Measurements from ENCODE around the gene MYO1D. TPM values are rescaled to one million over a fixed set of nuclear protein-coding genes. Genes with fewer than 3 reads are reported as not detected.
A peak's percentile ranks its signal among the peaks of the same experiment; 100 is the strongest.

Gene MYO1D
- total and polyA plus RNA-seq, 5 experiments from 2014 or later = 1.3 to 9.7 (median 3.1) TPM

- DNase-seq (no peak), ATAC-seq (no peak)
- peak overlapping the region in 5 of 10 donors; percentile 22 to 66 (median 60) for H3K27ac Mint-ChIP-seq
- no peaks in the 10 kb centered on the region for H3K36me3 Mint-ChIP-seq
- peaks cover 0 to 1% (median 0%) of the 10 kb centered on the region in 9 donors for H3K9me3 Mint-ChIP-seq
- no peaks in the 10 kb centered on the region for H3K27me3 Mint-ChIP-seq
- POLR2A ChIA-PET = interaction anchor here (22.8 to 36.8 kb wide), 2 partner anchors 4 to 17 kb away, joined by 889 read pairs; partner anchors contain the start of gene CDK5R1
- H3K4me1 Mint-ChIP-seq = peaks cover 16 to 75% (median 47%) of the 10 kb centered on the region in 4 donors
- H3K4me3 Mint-ChIP-seq = no peak overlapping the region
These were observed 378.5 kb downstream of the MYO1D start for GRCh38 chr17:32498391-32498790.

GRCh38 chr17:32497431-32498205 is 379.3 kb downstream of the MYO1D start:
- Mint-ChIP-seq H3K36me3 (no peaks in the 10 kb centered on the region), H3K4me3 (peak overlapping the region in 1 of 10 donors; percentile 3), H3K4me1 (peaks cover 20 to 75% (median 47%) of the 10 kb centered on the region in 4 donors), H3K27me3 (no peaks in the 10 kb centered on the region), H3K9me3 (peaks cover 0 to 1% (median 0%) of the 10 kb centered on the region in 9 donors), H3K27ac (peak overlapping the region in 7 of 10 donors; percentile 16 to 84 (median 60))
- ATAC-seq (no peak), DNase-seq (peak in 1 of 10 donors; percentile 50)
- POLR2A ChIA-PET = interaction anchor here (0.6 to 36.8 kb wide), 3 partner anchors 4 to 45 kb away, joined by 6 to 889 read pairs (median 889); partner anchors contain the start of gene CDK5R1

DNA sequence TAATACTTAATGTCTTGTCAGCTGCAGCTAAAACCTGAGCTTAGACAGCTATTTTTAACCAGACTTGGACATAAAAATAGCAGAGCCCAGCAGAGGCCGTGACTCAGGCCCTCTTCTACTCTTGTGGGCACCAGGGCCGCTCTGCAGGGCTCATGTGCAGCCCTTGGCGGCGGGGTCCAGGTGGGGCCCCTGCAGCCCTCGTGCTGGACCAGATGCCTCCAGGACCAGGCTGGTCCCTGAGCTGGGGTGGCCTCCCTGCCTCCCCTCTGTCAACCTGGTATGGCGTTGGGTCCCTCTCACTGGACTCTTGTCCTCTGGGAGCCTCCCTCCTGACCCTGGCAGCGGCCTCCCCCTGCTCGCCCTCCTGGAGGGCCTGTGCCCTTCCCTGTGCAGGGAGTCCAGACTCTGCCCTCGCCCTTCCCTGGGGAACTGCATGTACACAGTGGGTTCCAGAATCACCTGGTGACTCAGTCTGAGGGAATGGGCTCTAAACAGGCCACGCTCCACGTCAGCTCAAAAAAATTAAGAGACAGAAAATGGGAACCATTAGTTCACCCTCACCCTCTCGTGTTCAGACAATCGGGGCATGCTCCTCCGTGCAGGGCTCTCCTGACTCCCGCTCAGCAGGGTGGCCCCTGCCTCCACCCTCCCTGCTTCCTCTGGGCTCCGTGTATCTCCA is 380.4 kb downstream of the MYO1D start:
- Mint-ChIP-seq H3K27ac (peak overlapping the region in 6 of 10 donors; percentile 16 to 86 (median 46)), H3K27me3 (no peaks in the 10 kb centered on the region), H3K9me3 (no peaks in the 10 kb centered on the region), H3K4me1 (peaks cover 21 to 75% (median 47%) of the 10 kb centered on the region in 4 donors), H3K4me3 (peak overlapping the region in 1 of 10 donors; percentile 47), H3K36me3 (no peaks in the 10 kb centered on the region)
- ATAC-seq = no peak
- POLR2A ChIA-PET = interaction anchor here (0.6 to 22.8 kb wide), 4 partner anchors 9 to 46 kb away, joined by 4 to 889 read pairs (median 13); partner anchors contain the start of gene CDK5R1
- DNase-seq = peak in 1 of 10 donors; percentile 46

GRCh38 chr17:32495359-32496231 is 381.3 kb downstream of the MYO1D start:
- peaks cover 21 to 76% (median 51%) of the 10 kb centered on the region in 4 donors for H3K4me1 Mint-ChIP-seq
- H3K4me3 Mint-ChIP-seq = peak overlapping the region in 2 of 10 donors; percentile 33 to 69
- POLR2A ChIA-PET = interaction anchor here (1.1 to 22.8 kb wide), 3 partner anchors 8 to 43 kb away, joined by 4 to 889 read pairs (median 20); partner anchors contain the start of gene CDK5R1
- H3K36me3 Mint-ChIP-seq = no peaks in the 10 kb centered on the region
- H3K27ac Mint-ChIP-seq = peak overlapping the region in 6 of 10 donors; percentile 25 to 96 (median 50)
- ATAC-seq (peak; percentile 66 to 71), DNase-seq (peak in 3 of 10 donors; percentile 41 to 74 (median 48))
- H3K27me3 Mint-ChIP-seq = no peaks in the 10 kb centered on the region
- no peaks in the 10 kb centered on the region for H3K9me3 Mint-ChIP-seq

DNA sequence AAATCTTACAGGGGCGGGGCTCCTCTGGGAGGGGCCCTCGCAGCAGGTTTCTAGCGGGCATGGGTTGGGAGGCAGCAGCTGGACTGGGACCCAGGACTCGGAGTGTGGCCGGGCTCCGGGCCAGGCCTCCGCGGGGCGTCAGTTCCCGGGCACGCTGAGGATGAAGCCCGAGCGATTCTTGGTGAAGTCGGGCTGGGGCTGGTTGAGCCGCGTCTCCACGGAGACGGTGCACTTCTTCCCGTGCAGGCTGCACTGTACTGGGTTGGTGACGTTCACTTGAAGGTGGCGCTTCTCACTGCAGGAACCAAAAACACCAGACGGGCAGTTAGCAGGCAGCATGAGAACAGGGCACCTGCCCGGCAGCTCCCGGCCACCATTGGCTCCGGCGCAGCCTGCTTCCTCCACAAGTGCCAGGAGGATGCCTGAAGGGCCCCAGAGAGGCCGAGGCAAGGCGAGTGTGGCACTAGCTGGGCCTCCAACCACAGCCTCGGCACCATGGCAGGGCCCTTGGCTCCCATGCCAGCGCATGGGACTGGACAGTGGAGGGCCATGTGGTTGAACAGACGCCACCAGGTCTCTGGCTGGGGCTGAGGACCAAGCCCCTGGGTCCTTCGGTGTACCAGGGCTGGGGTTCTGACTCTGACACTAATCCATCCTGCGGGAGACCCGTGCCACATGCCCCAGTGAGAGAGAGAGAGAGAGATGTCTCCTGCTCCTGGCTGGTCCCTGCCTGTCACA is 382.1 kb downstream of the MYO1D start:
- Mint-ChIP-seq H3K4me3 (peak overlapping the region in 5 of 10 donors; percentile 32 to 69 (median 45)), H3K27me3 (no peaks in the 10 kb centered on the region), H3K36me3 (peaks cover 0 to 5% (median under 1%) of the 10 kb centered on the region in 3 donors), H3K4me1 (peaks cover 22 to 77% (median 56%) of the 10 kb centered on the region in 4 donors), H3K27ac (peak overlapping the region in 4 of 10 donors; percentile 52 to 96 (median 66)), H3K9me3 (no peaks in the 10 kb centered on the region)
- peak in 1 of 10 donors; percentile 67 for DNase-seq
- peak; percentile 54 to 56 for ATAC-seq
- POLR2A ChIA-PET = interaction anchor here (0.6 to 22.8 kb wide), 3 partner anchors 8 to 66 kb away, joined by 4 to 889 read pairs (median 20); partner anchors contain the start of gene CDK5R1

DNA sequence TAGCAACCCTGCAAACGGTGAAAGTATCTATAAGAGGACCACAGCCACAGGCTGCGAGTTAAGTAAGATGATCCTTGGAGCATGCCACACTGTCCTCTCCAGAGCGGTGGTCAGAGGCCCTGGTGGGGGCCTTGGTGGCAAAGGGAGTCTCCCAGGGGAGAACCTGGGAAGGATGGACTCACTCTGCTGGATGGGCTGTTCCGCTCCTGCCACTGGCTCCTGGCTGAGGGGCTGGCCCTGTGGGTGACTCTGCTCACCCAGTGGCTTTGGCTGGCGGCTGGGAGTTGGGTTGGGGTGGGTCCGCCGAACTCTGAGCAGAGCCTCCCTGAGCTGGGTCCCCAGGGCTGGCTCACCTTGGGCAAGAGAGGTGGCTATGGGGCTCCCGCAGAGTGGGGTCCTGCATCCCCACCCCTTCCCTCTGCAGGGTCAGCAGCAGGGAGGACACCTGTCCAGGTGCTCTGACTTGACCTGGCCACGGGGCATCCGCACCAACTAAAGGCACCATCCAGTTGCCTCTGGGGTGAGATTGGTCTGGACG is 382.9 kb downstream of the MYO1D start:
- Mint-ChIP-seq H3K27ac (peak overlapping the region in 8 of 10 donors; percentile 37 to 96 (median 66)), H3K9me3 (no peaks in the 10 kb centered on the region), H3K27me3 (no peaks in the 10 kb centered on the region), H3K36me3 (peaks cover 0 to 12% (median 4%) of the 10 kb centered on the region in 3 donors), H3K4me1 (peaks cover 26 to 85% (median 64%) of the 10 kb centered on the region in 4 donors), H3K4me3 (peak overlapping the region in 6 of 10 donors; percentile 18 to 84 (median 53))
- POLR2A ChIA-PET = interaction anchor here (0.6 to 22.8 kb wide), 2 partner anchors 21 to 86 kb away, joined by 5 to 889 read pairs; no protein-coding TSS in a partner anchor
- peak in 1 of 10 donors; percentile 63 for DNase-seq
- ATAC-seq = no peak

GRCh38 chr17:32493571-32493970 is 383.4 kb downstream of the MYO1D start:
- ATAC-seq (no peak), DNase-seq (peak in 1 of 10 donors; percentile 53)
- Mint-ChIP-seq H3K4me3 (peak overlapping the region in 7 of 10 donors; percentile 18 to 91 (median 59)), H3K9me3 (no peaks in the 10 kb centered on the region), H3K27ac (peak overlapping the region in 9 of 10 donors; percentile 52 to 96 (median 89)), H3K36me3 (peaks cover 0 to 15% (median 8%) of the 10 kb centered on the region in 3 donors), H3K4me1 (peaks cover 27 to 86% (median 67%) of the 10 kb centered on the region in 4 donors), H3K27me3 (no peaks in the 10 kb centered on the region)
- POLR2A ChIA-PET = interaction anchor here (0.6 to 22.8 kb wide), 2 partner anchors 22 to 87 kb away, joined by 5 to 889 read pairs; no protein-coding TSS in a partner anchor

DNA sequence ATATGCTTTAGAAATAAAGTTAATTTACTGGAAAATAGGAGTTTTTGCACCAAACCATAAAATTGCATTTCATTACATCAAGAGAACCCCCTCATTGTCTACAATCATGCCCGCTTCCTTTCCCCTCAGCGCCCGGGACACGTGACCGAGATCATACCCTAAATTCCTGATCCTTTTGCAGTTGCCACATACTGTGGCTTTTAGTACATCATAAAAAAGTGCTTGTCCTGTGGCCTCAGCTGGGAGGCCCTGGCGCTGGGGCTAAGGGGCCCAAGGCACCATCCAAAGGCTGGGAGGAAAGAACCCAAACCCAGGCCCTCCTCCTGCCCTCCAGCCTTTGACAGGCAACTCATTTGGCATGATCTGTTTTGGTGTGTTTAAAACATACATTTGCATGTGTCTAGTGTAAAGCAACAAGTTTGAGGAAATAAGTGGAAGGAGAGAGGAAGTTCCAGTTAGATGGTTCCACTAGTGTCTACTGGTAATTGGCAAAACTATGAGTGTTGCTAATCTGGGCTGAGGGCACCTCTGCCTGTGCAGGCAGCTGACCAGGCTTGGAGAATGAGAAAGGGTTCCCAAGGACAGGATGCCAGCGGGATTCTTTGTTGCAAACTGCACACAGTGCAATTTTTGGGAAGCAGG is 384.2 kb downstream of the MYO1D start:
- POLR2A ChIA-PET = interaction anchor here (22.8 kb wide), 1 partner anchor 23 kb away, joined by 889 read pairs; no protein-coding TSS in a partner anchor
- H3K36me3 Mint-ChIP-seq = peaks cover 6 to 19% (median 15%) of the 10 kb centered on the region in 3 donors
- peak overlapping the region; percentile 89 to 96 (median 94) for H3K27ac Mint-ChIP-seq
- peaks cover 28 to 87% (median 70%) of the 10 kb centered on the region in 4 donors for H3K4me1 Mint-ChIP-seq
- DNase-seq (peak in 1 of 10 donors; percentile 50), ATAC-seq (no peak)
- H3K27me3 Mint-ChIP-seq = no peaks in the 10 kb centered on the region
- H3K4me3 Mint-ChIP-seq = peak overlapping the region in 9 of 10 donors; percentile 56 to 94 (median 84)
- no peaks in the 10 kb centered on the region for H3K9me3 Mint-ChIP-seq

GRCh38 chr17:32492264-32492589 is 384.7 kb downstream of the MYO1D start:
- peaks cover 9 to 22% (median 18%) of the 10 kb centered on the region in 3 donors for H3K36me3 Mint-ChIP-seq
- DNase-seq = no peak
- peak overlapping the region; percentile 71 to 94 (median 89) for H3K4me3 Mint-ChIP-seq
- H3K9me3 Mint-ChIP-seq = no peaks in the 10 kb centered on the region
- peaks cover 30 to 88% (median 71%) of the 10 kb centered on the region in 4 donors for H3K4me1 Mint-ChIP-seq
- ATAC-seq = no peak
- H3K27me3 Mint-ChIP-seq = no peaks in the 10 kb centered on the region
- POLR2A ChIA-PET = interaction anchor here (22.8 kb wide), 1 partner anchor 23 kb away, joined by 889 read pairs; no protein-coding TSS in a partner anchor
- peak overlapping the region; percentile 89 to 96 (median 94) for H3K27ac Mint-ChIP-seq

Data from naive thymus-derived CD8-positive, alpha-beta T cell (primary cell).